ENCODE measurements around the gene FGF21.

Gene FGF21

GRCh38 chr19:48794291-48794690 is 39.0 kb downstream of the FGF21 start:
- no peak for DNase-seq

- DNase-seq: peak; percentile 79
These were observed 39.8 kb downstream of the FGF21 start for GRCh38 chr19:48795055-48795684.

GRCh38 chr19:48795685-48796070 is 40.4 kb downstream of the FGF21 start:
- DNase-seq: no peak

GRCh38 chr19:48796298-48797083 is 41.2 kb downstream of the FGF21 start:
- DNase-seq: no peak

GRCh38 chr19:48797103-48797502 is 41.8 kb downstream of the FGF21 start:
- no peak for DNase-seq

- no peak for DNase-seq
These were observed 43.6 kb downstream of the FGF21 start for GRCh38 chr19:48798937-48799336.

GRCh38 chr19:48799358-48800300 is 44.3 kb downstream of the FGF21 start:
- DNase-seq: no peak

- DNase-seq: no peak
These were observed 47.3 kb downstream of the FGF21 start for GRCh38 chr19:48802623-48803022.

GRCh38 chr19:48804496-48804895 is 49.2 kb downstream of the FGF21 start:
- DNase-seq: no peak

GRCh38 chr19:48805452-48805851 is 50.1 kb downstream of the FGF21 start:
- no peak for DNase-seq

- no peak for DNase-seq
These were observed 51.1 kb downstream of the FGF21 start for GRCh38 chr19:48806518-48806817.

- DNase-seq: peak; percentile 34
These were observed 51.7 kb downstream of the FGF21 start for GRCh38 chr19:48806818-48807589.

GRCh38 chr19:48807590-48808308 is 52.4 kb downstream of the FGF21 start:
- no peak for DNase-seq
